Heart left ventricle (tissue), 16 donors: ENCODE data around the gene SMC3. TPM values are rescaled to one million over a fixed set of nuclear protein-coding genes. Genes with fewer than 3 reads are reported as not detected.

ENCODE experiments used
- ATAC-seq, 4 donors: fragments of 200-7000 bp; cut with Tn5 transposase; one replicate each; pipeline ENCODE4 v1.9.1; 2020 to 2022; ENCODE audit warnings: moderate library complexity in 4 of 4, mild to moderate bottlenecking in 3 of 4, moderate number of reproducible peaks in 1 of 4
- DNase-seq, 5 donors: peaks; one replicate each; pipeline ENCODE4 v3.0.0-alpha.2; 2020
- H3K27ac ChIP-seq, 12 donors: fragments of 200-600 bp; sonication (generic) in 4 of 12; one replicate each; pipeline versions ENCODE4 v1.5.0 to v1.8.0; 2016 to 2022; ENCODE audit warnings: mild to moderate bottlenecking in 2 of 12
- H3K27me3 ChIP-seq, 9 donors: fragments of 200-600 bp; sonication (generic) in 2 of 9; one replicate each; pipeline versions ENCODE4 v1.5.1 to v1.8.0; 2016 to 2022; ENCODE audit warnings: mild to moderate bottlenecking in 3 of 9
- H3K36me3 ChIP-seq, 9 donors: fragments of 200-600 bp; sonication (generic) in 2 of 9; one replicate each; pipeline versions ENCODE4 v1.5.0 to v1.8.0; 2018 to 2022; ENCODE audit warnings: mild to moderate bottlenecking in 2 of 9
- H3K4me1 ChIP-seq, 12 donors: fragments of 200-600 bp; sonication (generic) in 4 of 12; one replicate each; pipeline versions ENCODE4 v1.5.0 to v1.8.0; 2016 to 2022; ENCODE audit warnings: mild to moderate bottlenecking in 3 of 12
- H3K4me3 ChIP-seq, 12 donors: fragments of 200-600 bp; sonication (generic) in 4 of 12; one replicate each; pipeline versions ENCODE4 v1.5.0 to v1.8.0; 2017 to 2022; ENCODE audit warnings: mild to moderate bottlenecking in 9 of 12, moderate library complexity in 4 of 12
- H3K9me3 ChIP-seq, 12 donors: fragments of 200-600 bp; sonication (generic) in 4 of 12; one replicate each; pipeline versions ENCODE4 v1.5.0 to v1.8.0; 2016 to 2022; ENCODE audit warnings: mild to moderate bottlenecking in 1 of 12
- CTCF ChIP-seq, 12 donors: fragments of 200-600 bp; sonication (generic) in 4 of 12; IDR thresholded peaks; one replicate each; pipeline versions ENCODE4 v1.5.0 to v1.8.0; 2018 to 2022; ENCODE audit warnings: antibody characterized with exemption in 12 of 12, mild to moderate bottlenecking in 5 of 12
- POLR2A ChIP-seq, 2 donors: fragments of 450-650 bp; IDR thresholded peaks; one replicate each; pipeline ENCODE4 v1.6.1; 2017; ENCODE audit warnings: antibody characterized with exemption in 2 of 2, mild to moderate bottlenecking in 2 of 2, moderate library complexity in 2 of 2
- WGBS, 4 donors: extraction: QIAGEN DNeasy Blood & Tissue Kit in 2 of 4; methylation state at CpG; one replicate each; pipeline versions ENCODE4 v1.1.5 to v1.1.7; 2013 to 2018; 5-methylcytosine and 5-hydroxymethylcytosine counted together
- intact Hi-C, 10 donors: fragments of 100-400 bp; cut with DNase I; formaldehyde crosslinking; loops; one replicate each; pipeline versions ENCODE4 v1.11.1 to v1.14.2; 2022
- polyA plus RNA-seq, 2 donors: library from polyadenylated mRNA; stranded (reverse); fragments of 200-250 nt; gene quantifications; one replicate each; pipeline ENCODE4 v1.2.3, GENCODE V29; 2013
- total RNA-seq, 9 donors: library from RNA; depleted of rRNA in 2 of 9; stranded (reverse); fragments of >200 nt in 2 of 9; fragmentation: NEBNext Ultra II Directional in 3 of 9; extraction: Animal tissue kit (Norgen Biotek cat#: 25700) in 3 of 9; gene quantifications; one replicate each; pipeline versions ENCODE4 v1.1.0 to v1.2.4, GENCODE V29; 2016 to 2023
- donor health status: ischemic (EF 13 %, LVEDD 7.1; RV severe dilation, severe dysfunction).
- donor health status: healthy with polysubstance abuse.
- donor health status: DM: no; HTN: yes; CAD: no.
- donor health status: DM: no; HTN: no; CAD: no.
- donor health status: ischemic (EF 25% LVEDD 6.9; RV normal size, moderate dysfunction).
- donor health status: ischemic (EF 25% LVEDD 5.7; RV mildly dilated, moderate dysfunction).
- donor health status: healthy.
- donor health status: DM: yes; HTN: yes; CAD: no.
- donor health status: ischemic (EF 35%, LVEDD 5.7; RV mildly dilated, moderate dysfunction).
- donor health status: nonischemic (EF 11% LVEDD 7.7; RV severe dilation, severe dysfunction).
- donor health status: DM: yes; HTN: yes; CAD: no.
- donor health status: PGD.
- donor health status: ischemic (EF 29% LVEDD 5.4; RV normal size, mild dysfunction).
- donor health status: nonischemic (EF 23%, LVEDD 6.1; RV moderate dilation, normal function).

Gene SMC3
- total and polyA plus RNA-seq, 11 donors = 12.0 to 29.2 (median 19.6) TPM

GRCh38 chr10:110597476-110597875, 30.0 kb downstream of the SMC3 start:
- TF ChIP-seq POLR2A (IDR thresholded peaks at IDR 0.05) (no peak), CTCF (IDR thresholded peaks at IDR 0.05) (no peak)
- intact Hi-C loops = no loop called here
- Histone ChIP-seq H3K4me3 (no peak overlapping the region), H3K27me3 (no peaks in the 10 kb centered on the region), H3K27ac (no peak overlapping the region), H3K9me3 (no peaks in the 10 kb centered on the region), H3K36me3 (peaks cover 0 to 100% (median 87%) of the 10 kb centered on the region in 9 donors), H3K4me1 (no peaks in the 10 kb centered on the region)
- DNase-seq (no peak), ATAC-seq (no peak)
- 63 to 66% (median 65%) methylated on average over 2 of the region's 2 CpGs for WGBS, 4 donors

- WGBS, 4 donors = 76 to 82% (median 80%) methylated on average over 2 of the region's 2 CpGs
Measured at GRCh38 chr10:110600487-110601101, 33.1 kb downstream of the SMC3 start.

GRCh38 chr10:110601581-110601980, 34.1 kb downstream of the SMC3 start:
- H3K36me3 ChIP-seq = peaks cover 0 to 100% (median 89%) of the 10 kb centered on the region in 9 donors
- no peaks in the 10 kb centered on the region for H3K9me3 ChIP-seq
- 88 to 94% (median 92%) methylated on average over 4 of the region's 4 CpGs for WGBS, 4 donors
- no peak for DNase-seq
- no peaks in the 10 kb centered on the region for H3K4me1 ChIP-seq
- H3K27ac ChIP-seq = no peak overlapping the region
- ATAC-seq = no peak
- no peak overlapping the region for H3K4me3 ChIP-seq
- intact Hi-C loops = loop anchor here in 2 of 10 donors (5.0 to 10.0 kb wide), 2 partner anchors 293 to 294 kb away; no protein-coding TSS in a partner anchor
- TF ChIP-seq POLR2A (IDR thresholded peaks at IDR 0.05) = no peak
- TF ChIP-seq CTCF (IDR thresholded peaks at IDR 0.05) = no peak
- no peaks in the 10 kb centered on the region for H3K27me3 ChIP-seq

More at GRCh38 chr10:110600487-110601101, 33.1 kb downstream of the SMC3 start:
- Histone ChIP-seq H3K36me3 (peaks cover 0 to 100% (median 91%) of the 10 kb centered on the region in 9 donors), H3K27me3 (no peaks in the 10 kb centered on the region), H3K27ac (no peak overlapping the region), H3K9me3 (no peaks in the 10 kb centered on the region), H3K4me3 (no peak overlapping the region), H3K4me1 (no peaks in the 10 kb centered on the region)
- TF ChIP-seq POLR2A (IDR thresholded peaks at IDR 0.05) (no peak), CTCF (IDR thresholded peaks at IDR 0.05) (peak; percentile 11 to 55 (median 39))
- intact Hi-C loops = loop anchor here in 2 of 10 donors (5.0 to 10.0 kb wide), 2 partner anchors 293 to 294 kb away; no protein-coding TSS in a partner anchor
- no peak for DNase-seq
- ATAC-seq = peak in 1 of 4 donors; percentile 28

GRCh38 chr10:110608087-110608486, 40.6 kb downstream of the SMC3 start:
- Histone ChIP-seq H3K4me1 (peaks cover 0 to 17% (median 0%) of the 10 kb centered on the region in 12 donors), H3K27me3 (no peaks in the 10 kb centered on the region), H3K9me3 (no peaks in the 10 kb centered on the region), H3K27ac (no peak overlapping the region), H3K4me3 (no peak overlapping the region), H3K36me3 (peaks cover 0 to 39% (median 33%) of the 10 kb centered on the region in 9 donors)
- 77 to 92% (median 85%) methylated on average over 6 of the region's 6 CpGs for WGBS, 4 donors
- no peak for DNase-seq
- intact Hi-C loops = loop anchor here in 3 of 10 donors (2.0 to 10.0 kb wide), 3 partner anchors 69 to 287 kb away; no protein-coding TSS in a partner anchor
- no peak for TF ChIP-seq POLR2A (IDR thresholded peaks at IDR 0.05)
- no peak for TF ChIP-seq CTCF (IDR thresholded peaks at IDR 0.05)
- no peak for ATAC-seq
